EH (cell line): Measurements from ENCODE around the gene EXOC3L1.

Experiments used
- DNase-seq: peaks from one replicate; pipeline ENCODE4 v3.0.0-alpha.2; 2015; ENCODE audit warnings: low read depth

EXOC3L1 gene

GRCh38 chr16:67197704-67198103 lies 7.8 kb upstream of the EXOC3L1 start:
- no peak for DNase-seq

GRCh38 chr16:67196881-67197280 lies 6.9 kb upstream of the EXOC3L1 start:
- DNase-seq: no peak

GRCh38 chr16:67195676-67196075 lies 5.7 kb upstream of the EXOC3L1 start:
- DNase-seq: no peak

- DNase-seq: no peak
These were observed 4.3 kb upstream of the EXOC3L1 start for GRCh38 chr16:67194260-67194659.

GRCh38 chr16:67193536-67193935 lies 3.6 kb upstream of the EXOC3L1 start:
- DNase-seq: no peak

GRCh38 chr16:67192781-67193361 lies 2.9 kb upstream of the EXOC3L1 start:
- DNase-seq: no peak

- peak; percentile 90 for DNase-seq
These were observed 2.2 kb upstream of the EXOC3L1 start, which contains the start of gene E2F4 for GRCh38 chr16:67191995-67192681. TSS of gene E2F4 (plus strand) at chr16:67192155. CDS start at chr16:67192228, 73 bp downstream.

- DNase-seq: no peak
These were observed 1.6 kb upstream of the EXOC3L1 start for GRCh38 chr16:67191411-67191994.

GRCh38 chr16:67190448-67191399 lies 788 bp upstream of the EXOC3L1 start:
- peak; percentile 52 for DNase-seq

GRCh38 chr16:67188798-67189197 lies 1.1 kb downstream of the EXOC3L1 start:
- no peak for DNase-seq

- no peak for DNase-seq
These were observed 1.6 kb downstream of the EXOC3L1 start for GRCh38 chr16:67188323-67188722.

GRCh38 chr16:67187175-67187890 lies 2.6 kb downstream of the EXOC3L1 start:
- no peak for DNase-seq

- peak; percentile 72 for DNase-seq
These were observed 3.4 kb downstream of the EXOC3L1 start for GRCh38 chr16:67186550-67186950.

- DNase-seq: no peak
These were observed 4.2 kb downstream of the EXOC3L1 start for GRCh38 chr16:67185651-67186134.

GRCh38 chr16:67184995-67185650 lies 4.8 kb downstream of the EXOC3L1 start:
- peak; percentile 93 for DNase-seq

GRCh38 chr16:67184453-67184994 lies 5.4 kb downstream of the EXOC3L1 start:
- DNase-seq: no peak

GRCh38 chr16:67183627-67184452 lies 6.1 kb downstream of the EXOC3L1 start, which contains the start of gene MATCAP1:
TSS of gene MATCAP1 (minus strand) at chr16:67183963. CDS start at chr16:67180610, 3,353 bp downstream.
- peak; percentile 99 for DNase-seq

GRCh38 chr16:67183284-67183626 lies 6.7 kb downstream of the EXOC3L1 start:
- DNase-seq: no peak

- no peak for DNase-seq
These were observed 7.6 kb downstream of the EXOC3L1 start for GRCh38 chr16:67182288-67182687.

- DNase-seq: peak; percentile 83
These were observed 8.6 kb downstream of the EXOC3L1 start for GRCh38 chr16:67181346-67181745.
